Measurements from ENCODE around the gene AKAP12.

The AKAP12 gene

DNA sequence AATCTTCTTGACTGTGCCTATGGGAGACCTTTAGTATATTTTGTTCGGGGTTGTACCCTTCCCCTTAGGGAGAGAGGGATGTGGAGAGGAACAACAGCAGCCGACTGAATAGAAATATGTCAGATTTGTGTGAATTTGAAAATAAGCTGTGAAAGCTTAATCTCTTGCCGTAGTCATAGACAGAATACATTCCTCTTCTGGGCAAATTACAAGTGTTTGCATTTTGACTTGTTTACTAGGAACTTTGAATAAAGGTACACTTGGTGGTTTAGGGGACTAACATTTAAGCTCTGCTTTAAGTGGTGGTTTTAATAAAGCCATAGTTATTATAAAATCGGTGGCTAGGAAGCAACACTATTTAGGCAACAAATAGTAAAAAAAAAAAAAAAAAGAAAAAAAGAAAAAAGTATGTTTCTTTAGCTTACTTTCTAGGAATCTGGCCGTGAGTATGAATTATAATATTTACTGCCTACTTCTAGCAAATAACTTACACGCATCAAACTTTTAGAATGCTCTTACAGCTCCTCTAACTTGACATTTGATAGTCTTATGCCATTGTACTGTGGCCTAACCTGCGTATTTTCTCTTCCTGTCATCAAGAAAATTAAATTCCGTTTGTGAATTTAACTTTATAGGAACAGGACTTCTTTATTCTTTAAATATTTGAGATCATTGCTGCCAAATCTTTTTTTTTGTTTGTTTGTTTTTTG, 86.5 kb downstream of the AKAP12 start:
- no peak for DNase-seq (ENCODE audit: insufficient read length, low spot score)
- TF ChIP-seq CTCF (IDR thresholded peaks at IDR 0.05; ENCODE audit: insufficient read depth, missing control alignments), result no peak
- FAIRE-seq, result no peak

DNA sequence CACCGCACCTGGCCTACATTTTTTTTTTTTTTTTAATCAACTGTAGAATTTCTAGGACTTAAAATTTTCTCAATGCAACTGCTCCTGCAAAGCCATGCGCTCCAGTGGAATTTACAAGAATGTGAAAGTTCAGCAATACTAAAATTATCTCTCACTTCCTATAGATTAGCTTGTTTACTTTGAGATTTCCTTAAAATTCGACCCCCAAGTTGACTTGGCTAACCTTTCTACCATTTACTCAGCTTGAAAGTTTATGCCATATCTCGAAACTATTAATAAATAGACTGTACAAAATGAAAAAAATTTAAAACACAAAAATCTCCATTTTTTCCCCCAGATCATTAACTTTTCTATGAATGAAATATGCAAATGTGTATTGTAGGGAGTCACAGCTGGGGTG, 87.3 kb downstream of the AKAP12 start:
- no peak for TF ChIP-seq CTCF (IDR thresholded peaks at IDR 0.05; ENCODE audit: insufficient read depth, missing control alignments)
- FAIRE-seq, result no peak
- no peak for DNase-seq (ENCODE audit: insufficient read length, low spot score)

- no peak for FAIRE-seq
- TF ChIP-seq CTCF (IDR thresholded peaks at IDR 0.05; ENCODE audit: insufficient read depth, missing control alignments), result no peak
- DNase-seq (ENCODE audit: insufficient read length, low spot score), result no peak
Observed at GRCh38 chr6:151330130-151330696, 90.4 kb downstream of the AKAP12 start.

DNA sequence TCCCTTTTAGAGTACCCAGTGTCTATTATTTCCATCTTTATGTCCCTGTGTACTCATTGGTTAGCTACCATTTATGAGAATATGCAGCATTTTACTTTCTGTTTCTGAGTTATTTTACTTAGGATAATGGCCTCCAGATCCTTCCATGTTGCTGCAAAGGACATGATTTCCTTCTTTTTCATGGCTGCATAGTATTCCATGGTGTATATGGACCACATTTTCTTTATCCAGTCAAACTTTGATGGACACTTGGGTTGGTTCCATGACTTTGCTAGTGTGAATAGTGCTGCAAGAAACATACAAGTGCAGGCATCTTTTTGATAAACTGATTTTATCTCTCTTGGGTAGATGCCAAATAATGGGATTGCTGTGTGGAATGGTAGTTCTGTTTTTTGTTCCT, 96.2 kb downstream of the AKAP12 start:
- no peak for FAIRE-seq
- TF ChIP-seq CTCF (IDR thresholded peaks at IDR 0.05; ENCODE audit: insufficient read depth, missing control alignments), result no peak
- no peak for DNase-seq (ENCODE audit: insufficient read length, low spot score)

DNA sequence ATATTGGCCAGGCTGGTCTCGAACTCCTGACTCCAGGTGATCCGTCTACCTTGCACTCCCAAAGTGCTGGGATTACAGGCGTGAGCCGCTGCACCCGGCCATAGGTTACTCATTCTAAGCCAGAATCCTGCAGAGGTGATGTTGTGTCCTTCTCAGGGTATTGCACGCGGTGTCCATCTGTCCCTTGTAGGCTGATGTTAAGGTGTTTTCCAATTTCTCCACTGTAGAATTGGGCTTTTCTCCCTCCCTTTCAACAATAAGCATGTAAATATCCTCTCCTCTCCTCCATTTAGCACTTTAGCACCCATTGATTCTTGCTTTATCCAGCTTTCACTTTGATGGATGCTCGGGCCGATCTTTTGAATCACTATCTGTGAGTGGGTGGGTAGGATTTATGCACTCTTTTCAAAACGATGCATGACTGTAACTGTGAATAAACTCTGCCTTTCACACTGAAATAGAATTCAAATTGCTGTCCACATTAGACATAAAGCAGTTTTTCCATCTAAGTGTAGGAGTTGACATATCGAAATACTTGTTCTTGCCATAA, 99.0 kb downstream of the AKAP12 start:
- DNase-seq (ENCODE audit: insufficient read length, low spot score) (no peak), FAIRE-seq (no peak)
- no peak for TF ChIP-seq CTCF (IDR thresholded peaks at IDR 0.05; ENCODE audit: insufficient read depth, missing control alignments)

- DNase-seq (ENCODE audit: insufficient read length, low spot score) (no peak), FAIRE-seq (no peak)
- no peak for TF ChIP-seq CTCF (IDR thresholded peaks at IDR 0.05; ENCODE audit: insufficient read depth, missing control alignments)
Observed at GRCh38 chr6:151339369-151339768, 99.6 kb downstream of the AKAP12 start.

Data from D721Med (cell line).